SK-N-SH (cell line): ENCODE data around the gene FAM124A. TPM values are rescaled to one million over a fixed set of nuclear protein-coding genes. Genes with fewer than 3 reads are reported as not detected.

Source experiments
- CTCF ChIA-PET: fragments of 300-600, 350-600 bp; formaldehyde crosslinking; extraction: SDS; loops from one replicate; lab custom pipeline; 2021; lab: Yijun Ruan, JAX
- POLR2A ChIA-PET: fragments of 350-600 bp; sonication (Branson Sonifier 250); formaldehyde crosslinking; extraction: SDS; loops from one replicate; lab custom pipeline; 2020; ENCODE audit warnings: antibody characterized with exemption, inconsistent platforms; lab: Yijun Ruan, JAX
- DNase-seq: peaks from one replicate; pipeline ENCODE4 v3.0.0; 2012
- H2AFZ ChIP-seq: fragments of 200-600 bp; sonication (generic); 2 replicates; pipeline ENCODE4 v1.8.1; 2016; ENCODE audit warnings: antibody characterized with exemption, mild to moderate bottlenecking, low read depth
- H3F3A ChIP-seq: fragments of 200-600 bp; sonication (generic); replicated peaks from 2 replicates; pipeline ENCODE3; 2016; ENCODE audit warnings: antibody characterized with exemption, mild to moderate bottlenecking; ENCODE audit not compliant: insufficient read depth
- H3K27ac ChIP-seq, 2 experiments: fragments of 200-500 bp in 1 of 2; fragments of 200-600 bp in 1 of 2; sonication (Bioruptor generic) in 1 of 2; sonication (generic), shearing (Covaris generic) in 1 of 2; 2 replicates each; pipeline versions ENCODE4 v1.5.1 to v1.6.1; 2014 to 2016; ENCODE audit warnings: low read depth in 2 of 2, inconsistent platforms in 1 of 2, low read length in 1 of 2, mild to moderate bottlenecking in 1 of 2, mixed read lengths in 1 of 2
- H3K27me3 ChIP-seq: fragments of 200-600 bp; sonication (generic), shearing (Covaris generic); 2 replicates; pipeline ENCODE4 v1.6.1; 2016; ENCODE audit warnings: mixed run types; ENCODE audit not compliant: insufficient read depth
- H3K36me3 ChIP-seq, 2 experiments: fragments of 200-500 bp in 1 of 2; fragments of 200-600 bp in 1 of 2; sonication (Bioruptor generic) in 1 of 2; sonication (generic) in 1 of 2; replicated peaks in 1 of 2; 2 replicates each; pipeline versions ENCODE3 to v1.5.1; 2014 to 2016; ENCODE audit warnings: low read length in 1 of 2, mild to moderate bottlenecking in 1 of 2; ENCODE audit not compliant: insufficient read depth in 2 of 2, control insufficient read depth in 1 of 2
- H3K4me1 ChIP-seq, 2 experiments: fragments of 200-500 bp in 1 of 2; fragments of 200-600 bp in 1 of 2; sonication (Bioruptor generic) in 1 of 2; sonication (generic), shearing (Covaris generic) in 1 of 2; 2 replicates each; pipeline versions ENCODE4 v1.5.1 to v1.6.1; 2014 to 2016; ENCODE audit warnings: low read depth in 1 of 2, low read length in 1 of 2, mixed run types in 1 of 2; ENCODE audit not compliant: insufficient read depth in 2 of 2, control insufficient read depth in 1 of 2
- H3K4me2 ChIP-seq: fragments of 200-600 bp; sonication (generic), shearing (Covaris generic); 2 replicates; pipeline ENCODE4 v1.6.1; 2017; ENCODE audit warnings: mixed run types
- H3K4me3 ChIP-seq, 2 experiments: fragments of 200-500 bp in 1 of 2; fragments of 200-600 bp in 1 of 2; sonication (Bioruptor generic) in 1 of 2; sonication (generic), shearing (Covaris generic) in 1 of 2; 2 replicates each; pipeline versions ENCODE4 v1.5.1 to v1.8.1; 2014 to 2016; ENCODE audit warnings: low read depth in 2 of 2, inconsistent platforms in 1 of 2, low read length in 1 of 2, mild to moderate bottlenecking in 1 of 2, mixed read lengths in 1 of 2, moderate library complexity in 1 of 2
- H3K79me2 ChIP-seq: fragments of 200-600 bp; sonication (generic); 2 replicates; pipeline ENCODE4 v1.8.1; 2017; ENCODE audit warnings: mild to moderate bottlenecking; ENCODE audit not compliant: insufficient read depth
- H3K9ac ChIP-seq: fragments of 200-600 bp; sonication (generic); 2 replicates; pipeline ENCODE4 v1.6.1; 2017; ENCODE audit warnings: mixed run types
- H3K9me2 ChIP-seq: fragments of 200-600 bp; sonication (generic); 2 replicates; pipeline ENCODE4 v1.6.1; 2017; ENCODE audit warnings: mixed run types
- H3K9me3 ChIP-seq: fragments of 200-600 bp; sonication (generic); 2 replicates; pipeline ENCODE4 v1.6.1; 2017; ENCODE audit warnings: mixed run types, mild to moderate bottlenecking, moderate library complexity
- H4K20me1 ChIP-seq: fragments of 200-600 bp; sonication (generic); 2 replicates; pipeline ENCODE4 v1.6.1; 2017; ENCODE audit warnings: mild to moderate bottlenecking, mixed run types; ENCODE audit not compliant: insufficient read depth
- ELF1 ChIP-seq: IDR thresholded peaks from 2 replicates; pipeline ENCODE4 v1.4.0; 2012
- EP300 ChIP-seq, 2 experiments: IDR thresholded peaks; 2 replicates each; pipeline versions ENCODE4 v1.4.0 to v1.6.1; 2012; ENCODE audit warnings: borderline replicate concordance in 1 of 2, low read depth in 1 of 2, low read length in 1 of 2
- EZH2phosphoT487 ChIP-seq: fragments of 200-600 bp; sonication (generic); IDR thresholded peaks from 2 replicates; pipeline ENCODE4 v1.6.1; 2017; ENCODE audit warnings: low read depth, mixed run types, mild to moderate bottlenecking, antibody characterized with exemption, moderate library complexity, borderline replicate concordance
- GATA2 ChIP-seq: sonication (generic); formaldehyde crosslinking; IDR thresholded peaks from 2 replicates; pipeline ENCODE4 v1.5.0; 2020; ENCODE audit warnings: mild to moderate bottlenecking, missing genetic modification reagents
- JUND ChIP-seq: IDR thresholded peaks from 2 replicates; pipeline ENCODE4 v1.4.0; 2012
- PBX3 ChIP-seq: IDR thresholded peaks from 2 replicates; pipeline ENCODE4; 2012
- POLR2AphosphoS5 ChIP-seq: IDR thresholded peaks from 2 replicates; pipeline ENCODE4 v1.6.1; 2012; ENCODE audit warnings: low read depth, low read length
- REST ChIP-seq: IDR thresholded peaks from 2 replicates; pipeline ENCODE4 v1.6.1; 2012; ENCODE audit warnings: mild to moderate bottlenecking, low read depth, low read length, moderate library complexity
- RFX5 ChIP-seq: IDR thresholded peaks from 2 replicates; pipeline ENCODE4 v1.6.1; 2012; ENCODE audit warnings: mild to moderate bottlenecking, improper control_type of control experiment, low read length
- TCF12 ChIP-seq: IDR thresholded peaks from 2 replicates; pipeline ENCODE4 v1.4.0; 2012
- TEAD4 ChIP-seq: IDR thresholded peaks from 2 replicates; pipeline ENCODE4 v1.4.0; 2012; ENCODE audit warnings: mild to moderate bottlenecking, borderline replicate concordance; ENCODE audit not compliant: insufficient read depth
- WGBS: methylation state at CpG from one replicate; pipeline ENCODE4 v1.1.6; 2017; ENCODE audit warnings: low lambda C conversion rate; 5-methylcytosine and 5-hydroxymethylcytosine counted together
- polyA plus RNA-seq, 3 experiments: library from polyadenylated mRNA; depleted of rRNA; stranded (reverse); fragments of >200 nt; gene quantifications; 2 replicates each; pipeline ENCODE4 v1.2.3, GENCODE V29; 2012

The FAM124A gene
- polyA plus RNA-seq, 1 of the 3 experiments (the other 2 are of a cell fraction) = 1.5 TPM

- no peak for TF ChIP-seq GATA2 (CRISPR knock-in tag)
Observed at GRCh38 chr13:51266642-51267041, 44.4 kb downstream of the FAM124A start (continued).

GRCh38 chr13:51267622-51268021 is 45.4 kb downstream of the FAM124A start:
- Histone ChIP-seq H3K9me2 (no peaks in the 10 kb centered on the region), H3K79me2 (no peaks in the 10 kb centered on the region), H2AFZ (no peak overlapping the region), H3K27ac (no peak overlapping the region), H3F3A (no peaks in the 10 kb centered on the region), H3K4me2 (no peak overlapping the region), H3K27me3 (no peaks in the 10 kb centered on the region), H3K9ac (no peak overlapping the region), H3K36me3 (no peaks in the 10 kb centered on the region), H3K9me3 (no peaks in the 10 kb centered on the region), H3K4me1 (peaks cover 0 to 5% of the 10 kb centered on the region in 2 experiments; a peak in 2 of 4 replicates), H3K4me3 (no peak overlapping the region), H4K20me1 (no peaks in the 10 kb centered on the region)
- POLR2A ChIA-PET = no interaction called here
- CTCF ChIA-PET = interaction anchor here (0.7 to 3.3 kb wide), 3 partner anchors 19 to 111 kb away, joined by 3 to 32 read pairs (median 6); no protein-coding TSS in a partner anchor
- 89% methylated on average over 6 of the region's 6 CpGs for WGBS
- TF ChIP-seq REST (peak; percentile 92), TCF12 (no peak)
- no peak for DNase-seq

- no peak overlapping the region for H3K9ac ChIP-seq
- H3K4me3 ChIP-seq = no peak overlapping the region
- ChIA-PET CTCF (interaction anchor here (1.1 to 3.3 kb wide), 4 partner anchors 17 to 120 kb away, joined by 3 to 32 read pairs (median 8); no protein-coding TSS in a partner anchor), POLR2A (no interaction called here)
- no peaks in the 10 kb centered on the region for H3K9me3 ChIP-seq
- no peaks in the 10 kb centered on the region for H3K79me2 ChIP-seq
- H4K20me1 ChIP-seq = no peaks in the 10 kb centered on the region
- no peak overlapping the region for H2AFZ ChIP-seq
- H3F3A ChIP-seq = no peaks in the 10 kb centered on the region
- no peaks in the 10 kb centered on the region for H3K36me3 ChIP-seq
- 0 out of 2 replicates have a peak overlapping the region, but pooled peaks have one; percentile 28 for H3K4me2 ChIP-seq
- H3K27me3 ChIP-seq = no peaks in the 10 kb centered on the region
- DNase-seq = no peak
- H3K4me1 ChIP-seq = peaks cover 0 to 5% of the 10 kb centered on the region in 2 experiments; a peak in 1 of 4 replicates
- TF ChIP-seq RFX5 = no peak
- TF ChIP-seq JUND = 0 out of 2 replicates have a peak, but pooled peaks have one; percentile 26
- peak; percentile 36 for TF ChIP-seq TCF12
- TF ChIP-seq EP300 (IDR thresholded peaks at IDR 0.05; ENCODE audit: borderline replicate concordance in 1 of 2, low read depth in 1 of 2, low read length in 1 of 2) = peak in 1 of 2 experiments; percentile 45; a peak in 1 of 4 replicates
- TF ChIP-seq TEAD4 = 0 out of 2 replicates have a peak, but pooled peaks have one; percentile 40
- TF ChIP-seq POLR2AphosphoS5 = no peak
- TF ChIP-seq ELF1 = no peak
- no peak for TF ChIP-seq EZH2phosphoT487
- no peak for TF ChIP-seq PBX3
- H3K27ac ChIP-seq = peak overlapping the region in 1 of 2 experiments; percentile 55; a peak in 1 of 4 replicates
- H3K9me2 ChIP-seq = no peaks in the 10 kb centered on the region
Observed at GRCh38 chr13:51269039-51269438, 46.8 kb downstream of the FAM124A start.
